HepG2 (cell line): ENCODE measurements around the gene ALG8. TPM values are rescaled to one million over a fixed set of nuclear protein-coding genes. Genes with fewer than 3 reads are reported as not detected.

Source experiments
- ARNT ChIP-seq: fragments of 450-650 bp; IDR thresholded peaks from 2 replicates; pipeline ENCODE4 v1.6.1; 2017
- EP300 ChIP-seq, 3 experiments: sonication (generic) in 1 of 3; formaldehyde crosslinking in 1 of 3; IDR thresholded peaks; 2 replicates each; pipeline versions ENCODE4 v1.5.1 to v1.6.1; 2011 to 2020; ENCODE audit warnings: low read depth in 2 of 3, low read length in 2 of 3, borderline replicate concordance in 1 of 3, improper control_type of control experiment in 1 of 3, mild to moderate bottlenecking in 1 of 3, missing genetic modification reagents in 1 of 3, moderate library complexity in 1 of 3
- FOXK2 ChIP-seq: fragments of 450-650 bp; IDR thresholded peaks from 2 replicates; pipeline ENCODE4 v1.6.1; 2016
- FOXO1 ChIP-seq: sonication (generic); formaldehyde crosslinking; IDR thresholded peaks from 2 replicates; pipeline ENCODE4 v1.4.0; 2020; ENCODE audit warnings: missing genetic modification reagents
- HINFP ChIP-seq: sonication (generic); formaldehyde crosslinking; IDR thresholded peaks from 2 replicates; pipeline ENCODE4 v1.4.0; 2020; ENCODE audit warnings: low read depth, mild to moderate bottlenecking, missing genetic modification reagents
- HNRNPK ChIP-seq: fragments of 200-400 bp; formaldehyde crosslinking; IDR thresholded peaks from 2 replicates; pipeline ENCODE4 v1.6.1; 2018; ENCODE audit warnings: low read length, low read depth, moderate library complexity, mild to moderate bottlenecking; ENCODE audit not compliant: poor library complexity, severe bottlenecking
- NPAS2 ChIP-seq: sonication (generic); formaldehyde crosslinking; IDR thresholded peaks from 2 replicates; pipeline ENCODE4 v1.8.0; 2022; ENCODE audit warnings: mild to moderate bottlenecking, missing genetic modification reagents, borderline replicate concordance
- RFXAP ChIP-seq: sonication (generic); formaldehyde crosslinking; IDR thresholded peaks from 2 replicates; pipeline ENCODE4 v1.4.0; 2020; ENCODE audit warnings: missing genetic modification reagents, borderline replicate concordance
- SNAI1 ChIP-seq: sonication (generic); formaldehyde crosslinking; IDR thresholded peaks from 2 replicates; pipeline ENCODE4 v1.5.0; 2020; ENCODE audit warnings: mild to moderate bottlenecking, missing genetic modification reagents, borderline replicate concordance
- SRSF4 ChIP-seq: fragments of 200-400 bp; formaldehyde crosslinking; IDR thresholded peaks from one replicate; pipeline ENCODE4 v1.6.1; 2018; ENCODE audit warnings: mild to moderate bottlenecking, low read depth, low read length, moderate library complexity; ENCODE audit not compliant: poor library complexity, severe bottlenecking
- SRY ChIP-seq: sonication (generic); formaldehyde crosslinking; IDR thresholded peaks from 2 replicates; pipeline ENCODE4 v1.8.0; 2022; ENCODE audit warnings: mild to moderate bottlenecking, missing genetic modification reagents
- TAF1 ChIP-seq: sonication (generic); formaldehyde crosslinking; IDR thresholded peaks from 2 replicates; pipeline ENCODE4 v1.4.0; 2020; ENCODE audit warnings: missing genetic modification reagents
- TCF7L2 ChIP-seq: IDR thresholded peaks from 2 replicates; pipeline ENCODE4 v1.6.1; 2011; ENCODE audit warnings: mild to moderate bottlenecking, low read depth, low read length, moderate library complexity
- ZBTB10 ChIP-seq: sonication (generic); formaldehyde crosslinking; IDR thresholded peaks from 2 replicates; pipeline ENCODE4 v1.4.0; 2020; ENCODE audit warnings: missing genetic modification reagents, borderline replicate concordance
- ZBTB33 ChIP-seq: sonication (generic); formaldehyde crosslinking; IDR thresholded peaks from 2 replicates; pipeline ENCODE4 v1.4.0; 2020; ENCODE audit warnings: missing genetic modification reagents
- ZNF12 ChIP-seq: sonication (generic); formaldehyde crosslinking; IDR thresholded peaks from 2 replicates; pipeline ENCODE4 v1.5.0; 2020; ENCODE audit warnings: missing genetic modification reagents
- ZNF224 ChIP-seq: sonication (generic); formaldehyde crosslinking; IDR thresholded peaks from 2 replicates; pipeline ENCODE4 v1.5.0; 2020; ENCODE audit warnings: mild to moderate bottlenecking, missing genetic modification reagents
- ZNF607 ChIP-seq: sonication (generic); formaldehyde crosslinking; IDR thresholded peaks from 2 replicates; pipeline ENCODE4 v1.5.1; 2020; ENCODE audit warnings: missing genetic modification reagents, mild to moderate bottlenecking, borderline replicate concordance
- ZNF660 ChIP-seq: sonication (generic); formaldehyde crosslinking; IDR thresholded peaks from 2 replicates; pipeline ENCODE4 v1.5.1; 2020; ENCODE audit warnings: mild to moderate bottlenecking, low read depth, missing genetic modification reagents, borderline replicate concordance
- ZNF7 ChIP-seq: IDR thresholded peaks from 2 replicates; pipeline ENCODE4 v1.6.1; 2016; ENCODE audit warnings: missing biosample characterization, missing genetic modification reagents
- ZNF879 ChIP-seq: sonication (generic); formaldehyde crosslinking; IDR thresholded peaks from 2 replicates; pipeline ENCODE4 v1.8.1; 2023; ENCODE audit warnings: missing genetic modification reagents
- ZNF891 ChIP-seq: sonication (generic); formaldehyde crosslinking; IDR thresholded peaks from 2 replicates; pipeline ENCODE4 v1.5.0; 2020; ENCODE audit warnings: mild to moderate bottlenecking, missing genetic modification reagents
- ZSCAN31 ChIP-seq: sonication (generic); formaldehyde crosslinking; IDR thresholded peaks from 2 replicates; pipeline ENCODE4 v1.5.0; 2020; ENCODE audit warnings: low read depth, mild to moderate bottlenecking, missing genetic modification reagents
- polyA plus RNA-seq, 8 experiments: library from polyadenylated mRNA; depleted of rRNA in 3 of 8; stranded (reverse) in 7 of 8; unstranded in 1 of 8; fragments of >200 nt; fragmentation: Illumina TruSeq in 4 of 8; extraction: Trizol in 4 of 8; gene quantifications; 2 replicates each; pipeline versions ENCODE4 v1.2.1 to v1.2.3, GENCODE V29; 2011 to 2016; ENCODE audit warnings: low read depth in 4 of 8, missing spikeins in 1 of 8, mixed read lengths in 1 of 8; ENCODE audit not compliant: insufficient read depth in 1 of 8
- total RNA-seq, 5 experiments: library from RNA; depleted of rRNA; stranded (reverse); fragments of >200 nt; fragmentation: Illumina TruSeq; extraction: Trizol; gene quantifications; 2 replicates each; pipeline ENCODE4 v1.2.3, GENCODE V29; 2016; ENCODE audit warnings: low read depth in 1 of 5

The ALG8 gene
- total and polyA plus RNA-seq, 2 of the 13 experiments (the other 11 are each of a cell fraction or from before 2014, with no cell fraction given), result 75.8 to 88.0 TPM

GRCh38 chr11:78139422-78140391 lies at the start of gene ALG8 (continued):
- TF ChIP-seq HINFP (CRISPR knock-in tag) (peak; percentile 81; the same call in 1 of the 2 replicates), SRSF4 (no peak), SNAI1 (CRISPR knock-in tag) (no peak), ZNF12 (CRISPR knock-in tag) (no peak), ZNF607 (peak; percentile 29; the same call in 1 of the 2 replicates), FOXK2 (no peak), RFXAP (CRISPR knock-in tag) (peak; percentile 81; the same call in 1 of the 2 replicates), SRY (CRISPR knock-in tag) (peak; percentile 49; the same call in 1 of the 2 replicates), ZBTB10 (no peak), TAF1 (CRISPR knock-in tag) (peak; percentile 90), NPAS2 (CRISPR knock-in tag) (no peak), ZBTB33 (CRISPR knock-in tag) (no peak), ZNF891 (CRISPR knock-in tag) (peak; percentile 31; the same call in 1 of the 2 replicates), ZNF660 (CRISPR knock-in tag) (no peak), ZSCAN31 (CRISPR knock-in tag) (peak; percentile 53), EP300 (IDR thresholded peaks at IDR 0.05; ENCODE audit: low read depth in 2 of 2, low read length in 2 of 2) (0 out of 4 replicates have a peak, but pooled peaks of 1 of the 2 experiments have one; percentile 14), EP300 (CRISPR knock-in tag; IDR thresholded peaks at IDR 0.05; ENCODE audit: borderline replicate concordance) (peak; percentile 54; the same call in 1 of the 2 replicates), ZNF879 (CRISPR knock-in tag) (0 out of 2 replicates have a peak, but pooled peaks have one; percentile 46), FOXO1 (CRISPR knock-in tag) (no peak; the same call in 1 of the 2 replicates), HNRNPK (no peak), ZNF224 (0 out of 2 replicates have a peak, but pooled peaks have one; percentile 83), ZNF7 (CRISPR knock-in tag) (no peak), TCF7L2 (no peak), ARNT (no peak)
